GM18511 (cell line): Measurements from ENCODE around the gene HBZ.
"Not testable (repeated sequence)": the region's sequence is repeated elsewhere in the genome, so short reads cannot be mapped to it uniquely, and the experiment has no call there.

Experiments
- ATAC-seq: cut with Tn5 transposase; IDR thresholded peaks from one replicate; pipeline ENCODE4 v1.9.1; 2021; ENCODE audit warnings: mild to moderate bottlenecking, moderate library complexity; ENCODE audit not compliant: unreplicated experiment

The HBZ gene

GRCh38 chr16:164134-164823 is 11.8 kb downstream of the HBZ start:
- ATAC-seq = not testable (repeated sequence)

- ATAC-seq = no peak
Observed at GRCh38 chr16:164827-165538, 12.5 kb downstream of the HBZ start.

GRCh38 chr16:165539-166374 is 13.3 kb downstream of the HBZ start, which contains the start of gene HBM:
Gene HBM (plus strand): TSS chr16:165978. CDS start chr16:165998, 20 bp downstream.
- no peak for ATAC-seq

GRCh38 chr16:166375-167121 is 14.1 kb downstream of the HBZ start:
- no peak for ATAC-seq

- ATAC-seq = no peak
Observed at GRCh38 chr16:167122-167690, 14.8 kb downstream of the HBZ start.

GRCh38 chr16:168424-168823 is 16.0 kb downstream of the HBZ start:
- no peak for ATAC-seq

GRCh38 chr16:169014-169413 is 16.6 kb downstream of the HBZ start:
- no peak for ATAC-seq

GRCh38 chr16:170088-170507 is 17.7 kb downstream of the HBZ start:
- not testable (repeated sequence) for ATAC-seq

GRCh38 chr16:170788-171187 is 18.3 kb downstream of the HBZ start:
- ATAC-seq = no peak

GRCh38 chr16:172374-172941 is 20.0 kb downstream of the HBZ start, which contains the start of gene HBA2:
Gene HBA2 (plus strand): TSS chr16:172876. CDS start chr16:172913, 37 bp downstream.
- not testable (repeated sequence) for ATAC-seq

- ATAC-seq = not testable (repeated sequence)
Observed at GRCh38 chr16:173211-173854, 20.9 kb downstream of the HBZ start.

- not testable (repeated sequence) for ATAC-seq
Observed at GRCh38 chr16:173928-174769, 21.7 kb downstream of the HBZ start.

- no peak for ATAC-seq
Observed at GRCh38 chr16:175011-175949, 22.8 kb downstream of the HBZ start.

- not testable (repeated sequence) for ATAC-seq
Observed at GRCh38 chr16:176006-176405, 23.6 kb downstream of the HBZ start.

GRCh38 chr16:176477-177382 is 24.3 kb downstream of the HBZ start, which contains the start of gene HBA1:
Gene HBA1 (plus strand): TSS chr16:176680. CDS start chr16:176717, 37 bp downstream.
- not testable (repeated sequence) for ATAC-seq

- no peak for ATAC-seq
Observed at GRCh38 chr16:177394-177822, 25.0 kb downstream of the HBZ start.
